ENCODE data around the gene SLC35E2B. TPM values are rescaled to one million over a fixed set of nuclear protein-coding genes. Genes with fewer than 3 reads are reported as not detected.

SLC35E2B gene
- total RNA-seq, 4 donors from 2014 or later: 38.2 to 67.8 (median 46.1) TPM

GRCh38 chr1:1623631-1624442 lies 68.8 kb downstream of the SLC35E2B start:
- Histone ChIP-seq H3K36me3 (peaks cover 0 to 86% (median 4%) of the 10 kb centered on the region in 3 donors), H3K27me3 (no peaks in the 10 kb centered on the region), H3K9me3 (no peaks in the 10 kb centered on the region), H3K27ac (no peak overlapping the region), H3K4me3 (no peak overlapping the region), H3K4me1 (peaks cover 0 to 6% (median 0%) of the 10 kb centered on the region in 4 donors)
- WGBS, 2 donors: 88 to 95% methylated on average over 39 to 43 of the region's 51 CpGs
- TF ChIP-seq EP300 (IDR thresholded peaks at IDR 0.05) (no peak), CTCF (IDR thresholded peaks at IDR 0.05) (no peak), POLR2A (IDR thresholded peaks at IDR 0.05) (no peak)
- DNase-seq (ENCODE audit: low spot score in 2 of 2): no peak

- Histone ChIP-seq H3K36me3 (peaks cover 0 to 86% (median 4%) of the 10 kb centered on the region in 3 donors), H3K9me3 (no peaks in the 10 kb centered on the region), H3K4me3 (no peak overlapping the region), H3K27ac (no peak overlapping the region), H3K27me3 (no peaks in the 10 kb centered on the region), H3K4me1 (peaks cover 0 to 9% (median 0%) of the 10 kb centered on the region in 4 donors)
- TF ChIP-seq POLR2A (IDR thresholded peaks at IDR 0.05): no peak
- TF ChIP-seq EP300 (IDR thresholded peaks at IDR 0.05): no peak
- TF ChIP-seq CTCF (IDR thresholded peaks at IDR 0.05): no peak
- WGBS, 2 donors: 92 to 98% methylated on average over 29 to 33 of the region's 33 CpGs
- no peak for DNase-seq (ENCODE audit: low spot score in 2 of 2)
Measured at GRCh38 chr1:1623181-1623630, 69.4 kb downstream of the SLC35E2B start.

GRCh38 chr1:1622788-1623094 lies 69.9 kb downstream of the SLC35E2B start:
- no peaks in the 10 kb centered on the region for H3K9me3 ChIP-seq
- H3K4me3 ChIP-seq: no peak overlapping the region
- no peaks in the 10 kb centered on the region for H3K27me3 ChIP-seq
- 87 to 88% methylated on average over 17 of the region's 17 CpGs for WGBS, 2 donors
- no peak for TF ChIP-seq CTCF (IDR thresholded peaks at IDR 0.05)
- TF ChIP-seq EP300 (IDR thresholded peaks at IDR 0.05): no peak
- no peak for TF ChIP-seq POLR2A (IDR thresholded peaks at IDR 0.05)
- no peak for DNase-seq (ENCODE audit: low spot score in 2 of 2)
- peaks cover 0 to 86% (median 2%) of the 10 kb centered on the region in 3 donors for H3K36me3 ChIP-seq
- no peak overlapping the region for H3K27ac ChIP-seq
- peaks cover 0 to 14% (median 0%) of the 10 kb centered on the region in 4 donors for H3K4me1 ChIP-seq

GRCh38 chr1:1622010-1622787 lies 70.4 kb downstream of the SLC35E2B start:
- H3K27ac ChIP-seq: no peak overlapping the region
- peaks cover 0 to 86% (median 0%) of the 10 kb centered on the region in 3 donors for H3K36me3 ChIP-seq
- peaks cover 0 to 19% (median 3%) of the 10 kb centered on the region in 4 donors for H3K4me1 ChIP-seq
- H3K9me3 ChIP-seq: no peaks in the 10 kb centered on the region
- WGBS, 2 donors: 86 to 89% methylated on average over 12 to 19 of the region's 21 CpGs
- TF ChIP-seq POLR2A (IDR thresholded peaks at IDR 0.05) (no peak), EP300 (IDR thresholded peaks at IDR 0.05) (no peak), CTCF (IDR thresholded peaks at IDR 0.05) (no peak)
- no peak for DNase-seq (ENCODE audit: low spot score in 2 of 2)
- H3K27me3 ChIP-seq: no peaks in the 10 kb centered on the region
- H3K4me3 ChIP-seq: no peak overlapping the region
